Measurements from ENCODE around the gene TMEM54. TPM values are rescaled to one million over a fixed set of nuclear protein-coding genes. Genes with fewer than 3 reads are reported as not detected.

Gene TMEM54
- total and polyA plus RNA-seq, 2 of the 13 experiments (the other 11 are each of a cell fraction or from before 2014, with no cell fraction given) = 2.5 to 2.9 TPM

DNA sequence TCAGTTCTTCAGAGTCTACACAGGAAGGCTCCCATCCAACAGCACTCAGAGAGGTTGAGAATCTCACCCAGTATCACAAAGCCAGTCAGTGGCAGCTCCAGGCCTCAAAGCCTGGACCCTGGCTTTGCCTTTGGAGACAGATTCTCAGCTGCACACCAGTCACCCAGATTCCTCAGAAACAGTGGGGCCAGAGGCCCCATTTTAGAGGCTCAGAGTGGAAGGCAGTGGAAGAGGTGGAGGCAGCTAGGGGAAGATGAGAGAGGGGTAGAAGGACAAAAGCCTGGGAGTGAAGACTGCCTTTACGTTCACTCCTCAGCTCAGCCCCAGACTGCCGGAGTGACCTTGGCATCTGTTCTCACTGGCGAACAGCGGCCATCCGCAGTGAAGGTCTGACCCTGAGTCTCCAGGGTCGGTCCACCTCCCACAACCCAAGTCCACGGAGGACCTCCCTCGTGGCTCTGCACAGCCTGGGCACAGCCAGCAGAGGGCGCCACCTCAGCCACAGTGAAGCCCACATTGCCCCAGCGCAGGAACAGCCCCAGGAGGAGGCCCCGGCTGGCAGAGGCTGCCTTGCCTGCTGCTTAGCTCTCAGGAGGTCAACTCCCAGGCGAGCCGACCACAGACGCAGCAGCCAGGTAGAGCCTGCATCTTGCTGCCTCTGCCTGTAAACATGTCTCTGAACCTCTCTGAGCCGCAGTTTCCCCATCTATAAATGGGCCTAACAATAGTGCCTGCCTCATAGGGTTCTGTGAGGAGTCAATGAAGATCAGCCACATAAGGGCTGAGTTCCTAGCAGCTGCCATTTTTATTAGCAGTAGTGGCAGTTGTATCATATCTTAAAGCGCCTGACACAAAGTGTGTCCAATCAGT, 24.6 kb downstream of the TMEM54 start (continued):
- TF ChIP-seq, protein P1, sequence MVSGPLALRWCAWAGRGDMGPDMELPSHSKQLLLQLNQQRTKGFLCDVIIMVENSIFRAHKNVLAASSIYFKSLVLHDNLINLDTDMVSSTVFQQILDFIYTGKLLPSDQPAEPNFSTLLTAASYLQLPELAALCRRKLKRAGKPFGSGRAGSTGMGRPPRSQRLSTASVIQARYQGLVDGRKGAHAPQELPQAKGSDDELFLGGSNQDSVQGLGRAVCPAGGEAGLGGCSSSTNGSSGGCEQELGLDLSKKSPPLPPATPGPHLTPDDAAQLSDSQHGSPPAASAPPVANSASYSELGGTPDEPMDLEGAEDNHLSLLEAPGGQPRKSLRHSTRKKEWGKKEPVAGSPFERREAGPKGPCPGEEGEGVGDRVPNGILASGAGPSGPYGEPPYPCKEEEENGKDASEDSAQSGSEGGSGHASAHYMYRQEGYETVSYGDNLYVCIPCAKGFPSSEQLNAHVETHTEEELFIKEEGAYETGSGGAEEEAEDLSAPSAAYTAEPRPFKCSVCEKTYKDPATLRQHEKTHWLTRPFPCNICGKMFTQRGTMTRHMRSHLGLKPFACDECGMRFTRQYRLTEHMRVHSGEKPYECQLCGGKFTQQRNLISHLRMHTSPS (CRISPR knock-in tag; IDR thresholded peaks at IDR 0.05; ENCODE audit: low read depth) = peak; percentile 49; the same call in 1 of the 2 replicates
- TF ChIP-seq DNMT1 (CRISPR knock-in tag; IDR thresholded peaks at IDR 0.05) (no peak), RAD21 (CRISPR knock-in tag; IDR thresholded peaks at IDR 0.05) (peak; percentile 59; the same call in 1 of the 2 replicates), ZNF687 (CRISPR knock-in tag; IDR thresholded peaks at IDR 0.05) (peak; percentile 44; the same call in 1 of the 2 replicates), ZNF549 (CRISPR knock-in tag; IDR thresholded peaks at IDR 0.05) (no peak), ZNF839 (CRISPR knock-in tag; IDR thresholded peaks at IDR 0.05; ENCODE audit: borderline replicate concordance) (peak; percentile 51; the same call in 1 of the 2 replicates), ZNF619 (CRISPR knock-in tag; IDR thresholded peaks at IDR 0.05) (0 out of 2 replicates have a peak, but pooled peaks have one; percentile 46), MIER2 (CRISPR knock-in tag; IDR thresholded peaks at IDR 0.05) (peak; percentile 77), RXRA (CRISPR knock-in tag; IDR thresholded peaks at IDR 0.05) (peak; percentile 44; the same call in 1 of the 2 replicates), ZNF280D (CRISPR knock-in tag; IDR thresholded peaks at IDR 0.05) (no peak), HIVEP1 (CRISPR knock-in tag; IDR thresholded peaks at IDR 0.05) (0 out of 2 replicates have a peak, but pooled peaks have one; percentile 20)
